K562 (cell line): ENCODE results near the gene ASB2. TPM values are rescaled to one million over a fixed set of nuclear protein-coding genes. Genes with fewer than 3 reads are reported as not detected.

Source experiments
- ATAC-seq: fragments of 200-7000 bp; cut with Tn5 transposase; 3 replicates; pipeline ENCODE4 v1.9.1; 2020; ENCODE audit warnings: moderate library complexity
- BruUV-seq: library from RNA; stranded (reverse); fragments of 400-500 nt; replicated peaks from 2 replicates; lab custom pipeline; 2021; lab: Mats Ljungman, UMichigan
- CTCF ChIA-PET: fragments of 300-600 bp; formaldehyde crosslinking; extraction: SDS; loops from one replicate; lab custom pipeline; 2021; ENCODE audit warnings: low intra/inter-chr PET ratio; lab: Yijun Ruan, JAX
- POLR2A ChIA-PET: fragments of 300-600, 350-650 bp; sonication (Branson Sonifier 250); formaldehyde crosslinking; extraction: SDS; loops from one replicate; lab custom pipeline; 2021; ENCODE audit warnings: antibody characterized with exemption, inconsistent platforms; lab: Yijun Ruan, JAX
- DNase-seq, 4 experiments: peaks; one replicate each; pipeline versions ENCODE4 v3.0.0 to v3.0.0-alpha.2; 2011 to 2018; ENCODE audit warnings: low spot score in 3 of 4, mixed read lengths in 3 of 4; ENCODE audit errors: extremely low read depth in 1 of 4
- FAIRE-seq: peaks from 2 replicates; lab custom pipeline; 2011; peaks lifted over from hg19 to GRCh38; lab: Jason Lieb, UNC
- H2AFZ ChIP-seq: 2 replicates; pipeline ENCODE4 v1.6.0; 2011; ENCODE audit warnings: low read depth, low read length, control low read depth, inconsistent platforms
- H3K27ac ChIP-seq: fragments of 200-600 bp; 3 replicates; pipeline ENCODE4 v1.8.0; 2011; ENCODE audit warnings: low read depth, mild to moderate bottlenecking, control low read depth, inconsistent platforms, low read length, moderate library complexity, mixed read lengths; ENCODE audit errors: extremely low read depth
- H3K27me3 ChIP-seq, 2 experiments: fragments of 300-600 bp in 1 of 2; 2 replicates in 1 of 2; 3 replicates in 1 of 2; pipeline versions ENCODE4 v1.6.0 to v1.8.0; 2011; ENCODE audit warnings: inconsistent platforms in 2 of 2, low read length in 2 of 2, mild to moderate bottlenecking in 1 of 2, mixed read lengths in 1 of 2, moderate library complexity in 1 of 2; ENCODE audit not compliant: control insufficient read depth in 2 of 2, insufficient read depth in 2 of 2
- H3K36me3 ChIP-seq: fragments of 300-600 bp; 3 replicates; pipeline ENCODE4 v1.8.0; 2011; ENCODE audit warnings: mild to moderate bottlenecking, low read length, inconsistent platforms; ENCODE audit not compliant: control insufficient read depth, insufficient read depth
- H3K4me1 ChIP-seq, 2 experiments: fragments of 200-600 bp in 1 of 2; replicated peaks in 1 of 2; 2 replicates in 1 of 2; 3 replicates in 1 of 2; pipeline versions ENCODE4 v1.5.1 to v1.8.0; 2011; ENCODE audit warnings: inconsistent platforms in 2 of 2, low read length in 2 of 2, mild to moderate bottlenecking in 1 of 2, mixed read lengths in 1 of 2, moderate library complexity in 1 of 2; ENCODE audit not compliant: control insufficient read depth in 2 of 2, insufficient read depth in 2 of 2
- H3K4me2 ChIP-seq: 2 replicates; pipeline ENCODE4 v1.6.1; 2011; ENCODE audit warnings: low read length, control low read depth, inconsistent platforms, mixed read lengths; ENCODE audit not compliant: insufficient read depth
- H3K4me3 ChIP-seq: fragments of 200-600 bp; sonication (generic), shearing (Covaris generic); 2 replicates; pipeline ENCODE4 v1.5.1; 2016; ENCODE audit warnings: control low read depth, inconsistent platforms
- H3K79me2 ChIP-seq: fragments of 200-600 bp; 3 replicates; pipeline ENCODE4 v1.8.0; 2011; ENCODE audit warnings: low read length, inconsistent platforms; ENCODE audit not compliant: control insufficient read depth, insufficient read depth
- H3K9ac ChIP-seq, 2 experiments: 2 replicates each; pipeline versions ENCODE4 v1.6.0 to v1.6.1; 2011; ENCODE audit warnings: low read depth in 2 of 2, low read length in 2 of 2, control low read depth in 1 of 2, inconsistent platforms in 1 of 2, mild to moderate bottlenecking in 1 of 2, mixed read lengths in 1 of 2; ENCODE audit not compliant: insufficient read depth in 1 of 2
- H3K9me1 ChIP-seq: one replicate; pipeline ENCODE4 v1.6.0; 2011; ENCODE audit warnings: inconsistent platforms, mild to moderate bottlenecking, low read length, moderate library complexity; ENCODE audit not compliant: control insufficient read depth, insufficient read depth
- H3K9me3 ChIP-seq: replicated peaks from 2 replicates; pipeline ENCODE4 v1.5.1; 2011; ENCODE audit warnings: low read depth, low read length, inconsistent platforms; ENCODE audit not compliant: control insufficient read depth, insufficient read depth
- H4K20me1 ChIP-seq: replicated peaks from 2 replicates; pipeline ENCODE4 v1.6.1; 2011; ENCODE audit warnings: low read length, inconsistent platforms, mixed read lengths; ENCODE audit not compliant: control insufficient read depth, insufficient read depth
- WGBS: fragments of 100-300 bp; shearing (Covaris generic); methylation state at CpG from one replicate; pipeline ENCODE4 v1.1.6; 2016; ENCODE audit warnings: low coverage, mixed read lengths; ENCODE audit not compliant: insufficient coverage; ENCODE audit errors: missing lambda C conversion rate; 5-methylcytosine and 5-hydroxymethylcytosine counted together
- in situ Hi-C: fragments of 300-500 bp; cut with MboI; formaldehyde crosslinking; loops from 4 replicates; pipeline ENCODE4 v1.15.0; 2018; ENCODE audit warnings: inconsistent platforms, mixed read lengths
- intact Hi-C: fragments of 100-400 bp; cut with micrococcal nuclease; formaldehyde crosslinking; loops from 2 replicates; pipeline ENCODE4 v1.14.2; 2022
- polyA plus RNA-seq, 8 experiments: library from polyadenylated mRNA; depleted of rRNA in 4 of 8; stranded (reverse) in 5 of 8; unstranded in 3 of 8; fragments of >200 nt; fragmentation: Nextera tagmentation in 2 of 8; fragmentation: Illumina TruSeq in 1 of 8; extraction: Ambion mirVana in 2 of 8; extraction: Trizol in 1 of 8; gene quantifications; 2 replicates each; pipeline versions ENCODE4 v1.2.1 to v1.2.3, GENCODE V29; 2011 to 2014; ENCODE audit warnings: inconsistent platforms in 1 of 8, missing spikeins in 1 of 8
- total RNA-seq, 7 experiments: library from RNA; depleted of rRNA in 6 of 7; stranded (reverse); fragments of >200 nt in 6 of 7; fragmentation: Illumina TruSeq in 2 of 7; extraction: Trizol in 2 of 7; gene quantifications; 2 replicates each; pipeline versions ENCODE4 v1.2.1 to v1.2.3, GENCODE V29; 2011 to 2021; ENCODE audit warnings: low replicate concordance in 1 of 7
- TF ChIP-seq, protein P1 (sequence below): sonication (generic); formaldehyde crosslinking; IDR thresholded peaks from 2 replicates; pipeline ENCODE4 v1.8.1; 2023; ENCODE audit warnings: missing genetic modification reagents, mild to moderate bottlenecking, borderline replicate concordance

The ASB2 gene
- total and polyA plus RNA-seq, 9 of the 15 experiments (the other 6 are each of a cell fraction or from before 2014, with no cell fraction given), result not detected

DNA sequence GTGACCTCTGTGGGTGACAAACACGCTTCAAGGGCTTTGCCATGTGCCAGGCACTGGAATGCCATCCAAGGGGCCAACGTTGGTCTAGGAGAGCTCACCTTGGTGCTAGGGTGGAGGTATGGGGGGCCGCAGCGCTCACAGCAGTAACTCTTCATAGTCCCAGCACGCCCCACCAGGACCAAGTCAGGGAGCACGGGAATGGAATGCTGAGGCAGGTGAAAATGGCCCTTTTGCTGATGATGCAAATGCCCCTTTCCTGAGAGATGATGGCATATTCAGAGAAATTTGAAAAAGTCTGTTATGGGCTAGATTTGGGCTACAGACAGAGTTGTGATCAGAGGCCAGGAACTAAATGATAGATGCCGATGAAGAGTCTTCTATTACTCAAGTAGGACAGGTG lies 59.2 kb downstream of the ASB2 start:
- Histone ChIP-seq H3K9me3 (no peaks in the 10 kb centered on the region), H3K27ac (no peak overlapping the region), H3K36me3 (no peaks in the 10 kb centered on the region), H4K20me1 (no peaks in the 10 kb centered on the region), H3K9ac (no peak overlapping the region), H3K4me2 (no peak overlapping the region), H3K4me3 (no peak overlapping the region), H3K9me1 (no peaks in the 10 kb centered on the region), H3K79me2 (no peaks in the 10 kb centered on the region), H3K27me3 (0 out of 5 replicates have a peak, but pooled peaks cover 0 to 10% of the 10 kb centered on the region in 2 experiments), H2AFZ (no peak overlapping the region), H3K4me1 (no peaks in the 10 kb centered on the region)
- intact Hi-C loops, result no loop called here
- ChIA-PET POLR2A (no interaction called here), CTCF (no interaction called here)
- BruUV-seq, result no TSS peak
- ATAC-seq (no peak), DNase-seq (no peak), FAIRE-seq (no peak)
- 0% methylated on average over 4 of the region's 7 CpGs for WGBS
- TF ChIP-seq, protein P1, sequence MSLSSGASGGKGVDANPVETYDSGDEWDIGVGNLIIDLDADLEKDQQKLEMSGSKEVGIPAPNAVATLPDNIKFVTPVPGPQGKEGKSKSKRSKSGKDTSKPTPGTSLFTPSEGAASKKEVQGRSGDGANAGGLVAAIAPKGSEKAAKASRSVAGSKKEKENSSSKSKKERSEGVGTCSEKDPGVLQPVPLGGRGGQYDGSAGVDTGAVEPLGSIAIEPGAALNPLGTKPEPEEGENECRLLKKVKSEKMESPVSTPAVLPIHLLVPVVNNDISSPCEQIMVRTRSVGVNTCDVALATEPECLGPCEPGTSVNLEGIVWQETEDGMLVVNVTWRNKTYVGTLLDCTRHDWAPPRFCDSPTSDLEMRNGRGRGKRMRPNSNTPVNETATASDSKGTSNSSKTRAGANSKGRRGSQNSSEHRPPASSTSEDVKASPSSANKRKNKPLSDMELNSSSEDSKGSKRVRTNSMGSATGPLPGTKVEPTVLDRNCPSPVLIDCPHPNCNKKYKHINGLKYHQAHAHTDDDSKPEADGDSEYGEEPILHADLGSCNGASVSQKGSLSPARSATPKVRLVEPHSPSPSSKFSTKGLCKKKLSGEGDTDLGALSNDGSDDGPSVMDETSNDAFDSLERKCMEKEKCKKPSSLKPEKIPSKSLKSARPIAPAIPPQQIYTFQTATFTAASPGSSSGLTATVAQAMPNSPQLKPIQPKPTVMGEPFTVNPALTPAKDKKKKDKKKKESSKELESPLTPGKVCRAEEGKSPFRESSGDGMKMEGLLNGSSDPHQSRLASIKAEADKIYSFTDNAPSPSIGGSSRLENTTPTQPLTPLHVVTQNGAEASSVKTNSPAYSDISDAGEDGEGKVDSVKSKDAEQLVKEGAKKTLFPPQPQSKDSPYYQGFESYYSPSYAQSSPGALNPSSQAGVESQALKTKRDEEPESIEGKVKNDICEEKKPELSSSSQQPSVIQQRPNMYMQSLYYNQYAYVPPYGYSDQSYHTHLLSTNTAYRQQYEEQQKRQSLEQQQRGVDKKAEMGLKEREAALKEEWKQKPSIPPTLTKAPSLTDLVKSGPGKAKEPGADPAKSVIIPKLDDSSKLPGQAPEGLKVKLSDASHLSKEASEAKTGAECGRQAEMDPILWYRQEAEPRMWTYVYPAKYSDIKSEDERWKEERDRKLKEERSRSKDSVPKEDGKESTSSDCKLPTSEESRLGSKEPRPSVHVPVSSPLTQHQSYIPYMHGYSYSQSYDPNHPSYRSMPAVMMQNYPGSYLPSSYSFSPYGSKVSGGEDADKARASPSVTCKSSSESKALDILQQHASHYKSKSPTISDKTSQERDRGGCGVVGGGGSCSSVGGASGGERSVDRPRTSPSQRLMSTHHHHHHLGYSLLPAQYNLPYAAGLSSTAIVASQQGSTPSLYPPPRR (CRISPR knock-in tag), result no peak
- in situ Hi-C loops, result no loop called here
